Duodenal mucosa (tissue), 2 donors: ENCODE data around the gene DHRS4L2.
A peak's percentile ranks its signal among the peaks of the same experiment; 100 is the strongest.
"Not testable (repeated sequence)": the region's sequence is repeated elsewhere in the genome, so short reads cannot be mapped to it uniquely, and the experiment has no call there.

Experiments
- H3K27ac ChIP-seq: one replicate; pipeline ENCODE4 v1.7.0; 2013; ENCODE audit warnings: low read depth, low read length
- H3K27me3 ChIP-seq, 2 donors: one replicate each; pipeline ENCODE4 v1.7.0; 2013; ENCODE audit warnings: low read length in 2 of 2, control low read depth in 1 of 2; ENCODE audit not compliant: insufficient read depth in 2 of 2, control insufficient read depth in 1 of 2
- H3K36me3 ChIP-seq, 2 donors: one replicate each; pipeline ENCODE4 v1.7.0; 2013; ENCODE audit warnings: low read length in 2 of 2, control low read depth in 1 of 2; ENCODE audit not compliant: insufficient read depth in 2 of 2, control insufficient read depth in 1 of 2
- H3K4me1 ChIP-seq, 2 donors: one replicate each; pipeline ENCODE4 v1.7.0; 2013; ENCODE audit warnings: low read length in 2 of 2, control low read depth in 1 of 2; ENCODE audit not compliant: insufficient read depth in 2 of 2, control insufficient read depth in 1 of 2
- H3K4me3 ChIP-seq, 2 donors: one replicate each; pipeline ENCODE4 v1.7.0; 2013; ENCODE audit warnings: low read length in 2 of 2, low read depth in 1 of 2
- H3K9ac ChIP-seq, 2 donors: one replicate each; pipeline ENCODE4 v1.7.0; 2013; ENCODE audit warnings: low read length in 2 of 2, low read depth in 1 of 2
- H3K9me3 ChIP-seq, 2 donors: one replicate each; pipeline ENCODE4 v1.7.0; 2013; ENCODE audit warnings: low read length in 2 of 2, control low read depth in 1 of 2; ENCODE audit not compliant: control insufficient read depth in 1 of 2

Gene DHRS4L2

DNA sequence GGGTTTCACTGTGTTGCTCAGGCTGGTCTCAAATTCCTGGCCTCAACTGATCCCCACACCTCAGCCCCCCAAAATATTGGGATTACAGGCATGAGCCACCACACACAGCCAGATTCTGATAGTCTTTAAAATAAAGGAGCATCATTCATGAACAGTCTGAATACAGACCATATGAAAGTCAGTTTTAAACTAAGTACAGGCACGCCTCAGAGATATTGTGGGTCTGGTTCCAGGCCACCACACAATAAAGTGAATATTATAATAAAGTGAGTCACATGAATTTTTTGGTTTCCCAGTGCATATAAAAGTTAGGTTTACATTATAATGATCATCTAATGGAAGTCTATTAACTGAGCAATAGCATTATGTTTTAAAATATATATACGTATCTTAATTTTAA lies 8.1 kb downstream of the DHRS4L2 start:
- not testable (repeated sequence) for H3K36me3 ChIP-seq, H3K27ac ChIP-seq, H3K4me3 ChIP-seq, H3K4me1 ChIP-seq, H3K9me3 ChIP-seq, H3K9ac ChIP-seq, H3K27me3 ChIP-seq

GRCh38 chr14:23999640-24000039 lies 10.9 kb downstream of the DHRS4L2 start:
- H3K4me1 ChIP-seq, H3K9me3 ChIP-seq, H3K27ac ChIP-seq, H3K27me3 ChIP-seq, H3K4me3 ChIP-seq, H3K36me3 ChIP-seq, H3K9ac ChIP-seq: not testable (repeated sequence)

- not testable (repeated sequence) for H3K4me3 ChIP-seq, H3K27ac ChIP-seq, H3K9ac ChIP-seq, H3K27me3 ChIP-seq, H3K36me3 ChIP-seq, H3K9me3 ChIP-seq, H3K4me1 ChIP-seq
Observed at GRCh38 chr14:24001078-24001477, 12.3 kb downstream of the DHRS4L2 start.

DNA sequence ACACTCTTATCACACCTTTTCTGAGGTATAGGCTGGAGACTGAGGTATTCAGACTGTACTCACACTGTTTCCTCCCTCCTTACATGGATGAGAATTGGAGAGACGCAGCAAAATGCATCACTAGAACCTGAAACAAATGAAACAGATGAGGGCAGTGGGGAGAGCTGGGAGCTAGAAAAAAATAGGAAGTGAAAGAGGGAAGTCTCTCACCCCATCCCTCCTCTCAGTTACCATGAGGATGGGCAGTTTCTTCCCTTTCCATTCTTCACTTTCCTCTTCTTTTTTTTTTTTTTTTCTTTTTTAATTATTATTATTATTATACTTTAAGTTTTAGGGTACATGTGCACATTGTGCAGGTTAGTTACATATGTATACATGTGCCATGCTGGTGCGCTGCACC lies 12.9 kb downstream of the DHRS4L2 start:
- not testable (repeated sequence) for H3K36me3 ChIP-seq, H3K27ac ChIP-seq, H3K4me3 ChIP-seq, H3K27me3 ChIP-seq, H3K4me1 ChIP-seq, H3K9ac ChIP-seq, H3K9me3 ChIP-seq

- H3K4me3 ChIP-seq = peak overlapping the region in 1 of 2 donors; percentile 48
Observed at GRCh38 chr14:24006471-24006816, 17.7 kb downstream of the DHRS4L2 start.

GRCh38 chr14:24006817-24007652 lies 18.3 kb downstream of the DHRS4L2 start:
- H3K4me1 ChIP-seq, H3K27me3 ChIP-seq, H3K9me3 ChIP-seq, H3K36me3 ChIP-seq, H3K27ac ChIP-seq, H3K9ac ChIP-seq: not testable (repeated sequence)
- H3K4me3 ChIP-seq = peak overlapping the region in 1 of 2 donors; percentile 48

More at GRCh38 chr14:24006471-24006816, 17.7 kb downstream of the DHRS4L2 start:
- not testable (repeated sequence) for H3K27ac ChIP-seq, H3K9me3 ChIP-seq, H3K9ac ChIP-seq, H3K27me3 ChIP-seq, H3K4me1 ChIP-seq, H3K36me3 ChIP-seq

- Histone ChIP-seq H3K4me1 (no peaks in the 10 kb centered on the region), H3K36me3 (no peaks in the 10 kb centered on the region), H3K9ac (no peak overlapping the region), H3K4me3 (no peak overlapping the region), H3K27me3 (no peaks in the 10 kb centered on the region), H3K9me3 (no peaks in the 10 kb centered on the region), H3K27ac (no peak overlapping the region)
Observed at GRCh38 chr14:24011051-24011450, 22.3 kb downstream of the DHRS4L2 start.

DNA sequence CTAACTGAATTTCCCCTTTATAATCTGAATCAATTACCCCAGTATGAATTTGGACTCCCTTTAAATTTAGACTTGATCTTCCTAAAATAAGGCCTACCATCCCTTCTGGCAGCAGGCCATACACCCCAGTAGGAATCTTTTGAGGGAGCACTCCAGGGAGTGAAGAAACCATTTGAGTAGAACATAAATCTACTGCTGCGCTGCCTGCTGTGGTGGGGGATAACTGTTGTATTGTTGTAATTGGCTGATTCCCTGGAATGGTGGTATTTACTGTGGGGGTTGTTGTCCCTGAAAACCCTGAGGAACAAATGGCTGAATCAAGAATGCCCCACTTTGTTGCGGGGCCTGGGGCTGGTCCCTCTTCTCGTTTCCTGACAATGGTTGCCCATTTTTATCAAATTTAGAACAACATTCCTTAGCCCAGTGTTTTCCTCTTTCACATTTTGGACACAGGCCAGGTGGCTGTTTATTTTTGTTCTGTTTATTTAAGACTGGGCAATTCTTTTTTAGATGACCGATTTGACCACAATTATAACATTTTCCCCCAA lies 24.1 kb downstream of the DHRS4L2 start:
- H3K36me3 ChIP-seq, H3K27me3 ChIP-seq, H3K4me1 ChIP-seq, H3K9me3 ChIP-seq, H3K4me3 ChIP-seq, H3K9ac ChIP-seq, H3K27ac ChIP-seq: not testable (repeated sequence)

GRCh38 chr14:24013654-24014514 lies 25.2 kb downstream of the DHRS4L2 start:
- no peak overlapping the region for H3K4me3 ChIP-seq
- no peak overlapping the region for H3K9ac ChIP-seq
- H3K27ac ChIP-seq = no peak overlapping the region
- H3K27me3 ChIP-seq = no peaks in the 10 kb centered on the region
- no peaks in the 10 kb centered on the region for H3K4me1 ChIP-seq
- H3K36me3 ChIP-seq = no peaks in the 10 kb centered on the region
- H3K9me3 ChIP-seq = no peaks in the 10 kb centered on the region

GRCh38 chr14:24015745-24016144 lies 27.0 kb downstream of the DHRS4L2 start:
- H3K9ac ChIP-seq = not testable (repeated sequence)

More at GRCh38 chr14:24015745-24016144, 27.0 kb downstream of the DHRS4L2 start:
- not testable (repeated sequence) for H3K27me3 ChIP-seq, H3K4me1 ChIP-seq, H3K9me3 ChIP-seq, H3K27ac ChIP-seq, H3K36me3 ChIP-seq, H3K4me3 ChIP-seq
